Activated gamma-delta T cell treated with Interleukin-2 at 50 U/mL for 16 hours (primary cell): Measurements from ENCODE around the gene SCO2.

Source experiments
- DNase-seq: peaks from one replicate; pipeline ENCODE4 v3.0.0-alpha.2; 2020

Gene SCO2

DNA sequence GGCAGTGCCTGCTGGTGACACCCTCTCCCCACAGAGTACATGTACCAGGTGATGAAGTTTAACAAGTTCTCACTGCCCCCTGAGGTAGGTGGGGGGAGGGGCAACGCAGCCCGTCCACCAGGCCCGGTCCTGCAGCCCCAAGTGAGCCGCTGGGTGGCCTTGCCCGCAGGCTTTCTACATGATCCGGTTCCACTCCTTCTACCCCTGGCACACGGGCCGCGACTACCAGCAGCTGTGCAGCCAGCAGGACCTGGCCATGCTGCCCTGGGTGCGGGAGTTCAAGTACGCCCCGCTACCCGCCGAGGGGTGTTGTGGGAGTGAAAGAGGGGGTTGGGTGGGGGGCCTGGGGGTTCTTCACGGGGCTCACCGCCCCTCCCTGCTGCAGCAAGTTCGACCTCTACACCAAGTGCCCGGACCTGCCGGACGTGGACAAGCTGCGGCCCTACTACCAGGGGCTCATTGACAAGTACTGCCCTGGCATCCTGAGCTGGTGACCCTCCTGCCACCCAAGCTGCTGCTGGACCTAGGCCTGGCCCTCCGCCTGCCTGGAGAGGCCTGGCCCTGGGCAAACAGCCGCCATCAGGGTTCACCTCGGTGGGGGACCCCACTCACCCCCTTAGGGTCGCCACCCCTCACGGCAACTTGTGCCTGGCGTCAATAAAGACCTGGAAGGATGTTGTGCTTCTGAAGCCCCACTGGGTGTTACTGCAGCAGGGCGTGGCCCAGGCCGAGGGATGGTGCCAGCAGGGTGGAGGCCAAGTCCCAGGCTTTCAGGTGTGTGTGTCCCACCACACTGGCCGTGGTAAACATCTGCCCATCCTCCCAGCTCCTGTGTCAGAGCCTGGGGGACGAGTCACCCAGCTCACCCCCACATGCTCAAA is 35.8 kb downstream of the SCO2 start:
- DNase-seq, result no peak

DNA sequence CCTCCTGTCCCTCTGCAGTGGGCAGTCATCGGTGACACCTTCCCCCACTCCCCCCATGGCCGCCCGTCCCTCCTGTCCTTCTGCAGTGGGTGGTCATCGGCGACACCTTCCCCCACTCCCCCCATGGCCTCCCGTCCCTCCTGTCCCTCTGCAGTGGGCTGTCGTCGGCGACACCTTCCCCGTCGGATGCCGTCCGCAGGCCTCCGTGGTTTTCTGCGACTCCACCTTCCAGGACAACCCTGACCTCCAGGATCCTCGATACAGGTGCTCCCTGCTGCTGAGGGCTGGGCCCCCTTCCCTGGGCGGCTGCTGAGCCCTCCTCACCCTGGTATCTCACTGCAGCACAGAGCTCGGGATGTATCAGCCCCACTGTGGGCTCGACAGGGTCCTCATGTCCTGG is 36.5 kb downstream of the SCO2 start:
- DNase-seq, result no peak

DNA sequence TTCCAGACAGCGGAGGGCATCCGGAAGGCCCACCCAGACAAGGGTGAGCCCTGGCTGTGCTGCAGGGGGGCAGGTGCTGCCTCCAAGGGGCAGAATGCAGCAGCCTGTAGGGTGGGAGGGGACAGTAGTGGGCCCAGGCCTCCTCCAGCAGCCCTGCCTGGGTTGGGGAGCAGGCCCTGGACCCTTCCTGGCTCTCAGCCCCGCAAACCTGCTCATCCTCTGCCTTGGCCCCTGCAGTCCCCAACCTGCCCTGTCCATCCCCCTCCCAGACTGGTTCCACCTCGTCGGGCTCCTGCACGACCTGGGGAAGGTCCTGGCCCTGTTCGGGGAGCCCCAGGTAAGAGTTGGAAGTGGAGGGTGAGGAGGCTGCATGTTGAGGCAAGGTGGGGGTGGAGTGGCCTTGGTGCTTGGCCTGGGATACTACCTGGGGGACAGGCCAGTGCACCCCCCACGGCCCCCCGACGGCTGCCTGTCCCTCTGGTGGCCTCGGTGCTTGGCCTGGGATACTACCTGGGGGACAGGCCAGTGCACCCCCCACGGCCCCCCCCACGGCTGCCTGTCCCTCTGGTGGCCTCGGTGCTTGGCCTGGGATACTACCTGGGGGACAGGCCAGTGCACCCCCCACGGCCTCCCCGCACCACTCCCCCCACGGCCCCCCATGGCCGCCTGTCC is 37.3 kb downstream of the SCO2 start:
- DNase-seq, result no peak

DNA sequence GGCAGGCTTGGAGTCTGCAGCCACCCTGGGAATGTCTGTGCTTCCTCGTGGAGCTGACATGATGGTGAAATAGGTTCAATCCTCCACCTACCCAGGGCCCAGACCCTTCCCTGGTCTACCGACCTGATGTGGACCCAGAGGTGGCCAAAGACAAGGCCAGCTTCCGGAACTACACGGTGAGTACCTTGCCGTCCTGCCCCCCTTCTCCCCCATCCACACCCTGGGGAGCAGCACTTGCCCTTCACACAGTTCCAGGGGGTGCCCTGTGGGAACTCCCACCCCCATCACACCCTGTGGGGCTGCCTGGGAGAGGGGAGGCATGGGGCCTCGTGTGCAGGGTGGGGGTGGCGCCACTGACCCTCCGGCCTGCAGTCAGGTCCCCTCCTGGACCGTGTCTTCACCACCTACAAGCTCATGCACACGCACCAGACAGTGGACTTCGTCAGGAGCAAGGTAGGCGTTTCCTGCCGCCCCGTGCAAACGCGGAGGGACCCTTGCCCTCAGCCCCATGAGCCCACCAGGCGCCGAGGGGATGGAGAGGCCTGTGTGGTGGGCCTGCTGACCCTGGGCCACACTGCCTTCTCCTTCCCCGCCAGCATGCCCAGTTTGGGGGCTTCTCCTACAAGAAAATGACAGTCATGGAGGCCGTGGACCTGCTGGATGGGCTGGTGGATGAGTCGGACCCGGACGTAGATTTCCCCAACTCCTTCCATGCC is 38.0 kb downstream of the SCO2 start:
- DNase-seq, result no peak

DNA sequence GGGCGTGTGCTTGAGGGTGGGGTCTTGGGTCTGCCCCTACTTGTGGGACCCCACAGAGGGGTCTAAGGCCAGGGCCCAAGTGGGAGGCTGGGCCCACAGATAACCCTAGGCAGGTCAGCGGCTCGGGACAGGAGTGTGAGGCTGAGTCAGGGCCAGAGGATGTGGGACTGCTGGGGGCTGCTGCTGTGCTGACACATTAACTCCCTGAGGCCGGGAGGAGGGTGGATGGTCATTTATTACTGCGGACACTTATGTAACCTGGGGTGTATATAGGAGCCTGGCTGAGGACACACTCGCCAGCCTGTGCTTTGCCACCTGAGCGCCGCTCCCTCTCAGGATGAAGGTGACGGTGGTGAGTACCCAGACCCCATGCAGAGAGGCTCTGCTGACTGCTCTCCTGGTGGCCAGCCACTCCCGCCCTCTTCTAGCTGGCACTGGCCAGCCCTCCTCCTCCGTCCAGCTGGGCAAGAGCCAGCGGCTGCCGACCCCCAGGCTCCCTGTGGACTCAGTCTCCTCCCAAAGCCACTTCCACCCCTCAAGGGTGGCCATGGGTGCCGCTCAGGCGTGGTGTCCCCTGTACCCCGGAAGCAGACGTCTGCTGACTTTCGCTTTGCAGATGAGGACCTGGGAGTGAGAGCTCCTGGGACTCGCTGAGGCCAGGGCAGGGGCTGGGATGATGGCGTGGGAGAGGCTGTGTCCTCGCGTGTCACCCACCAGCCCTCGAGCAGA is 38.7 kb downstream of the SCO2 start, which contains the start of gene MIOX:
Gene MIOX, plus strand, starts transcription at position 299 of the 729 bp plus-strand sequence. Its CDS starts 39 bp downstream, at position 338.
- no peak for DNase-seq

DNA sequence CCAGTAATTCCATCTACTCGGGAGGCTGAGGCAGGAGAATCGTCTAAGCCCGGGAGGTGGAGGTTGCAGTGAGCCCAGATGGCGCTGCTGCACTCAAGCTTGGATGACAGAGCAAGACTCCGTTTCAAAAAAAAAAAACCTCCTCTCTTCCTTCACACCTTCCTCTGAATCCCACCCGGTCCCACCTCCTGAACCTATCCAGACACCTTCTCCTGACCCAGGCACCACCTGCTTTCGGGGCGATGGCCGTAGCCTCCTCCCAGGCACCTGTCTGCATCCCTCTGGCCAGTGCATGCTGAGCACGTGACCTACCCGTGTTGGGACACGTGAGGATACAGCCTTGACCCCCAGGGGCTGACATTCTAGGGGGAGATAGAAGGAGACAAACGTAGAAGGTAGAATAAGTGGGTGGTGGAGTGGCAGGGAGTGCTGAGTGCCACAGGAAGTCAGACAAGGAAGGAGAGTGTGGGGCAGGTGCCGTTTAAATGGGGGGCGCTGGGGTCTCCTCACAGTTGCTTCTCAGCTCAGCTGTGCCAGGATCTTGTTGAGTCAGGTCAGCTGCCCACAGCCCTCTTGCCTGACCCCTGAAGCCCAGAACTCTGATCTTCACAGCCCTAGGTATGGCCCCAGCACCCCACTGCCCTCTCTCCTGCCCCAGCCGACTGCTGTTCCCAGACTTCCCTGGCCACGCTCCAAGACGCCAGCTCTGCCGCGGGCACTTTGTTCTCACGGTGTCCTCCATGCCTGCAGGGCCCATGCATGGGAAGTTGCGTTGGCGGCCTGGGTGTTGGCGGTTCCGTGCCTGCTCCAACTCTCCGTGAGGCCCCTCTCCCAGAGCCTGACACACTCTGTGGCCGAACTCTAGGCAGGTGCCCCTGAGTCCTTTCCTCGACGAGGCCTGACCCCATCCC is 39.9 kb downstream of the SCO2 start:
- DNase-seq, result no peak

DNA sequence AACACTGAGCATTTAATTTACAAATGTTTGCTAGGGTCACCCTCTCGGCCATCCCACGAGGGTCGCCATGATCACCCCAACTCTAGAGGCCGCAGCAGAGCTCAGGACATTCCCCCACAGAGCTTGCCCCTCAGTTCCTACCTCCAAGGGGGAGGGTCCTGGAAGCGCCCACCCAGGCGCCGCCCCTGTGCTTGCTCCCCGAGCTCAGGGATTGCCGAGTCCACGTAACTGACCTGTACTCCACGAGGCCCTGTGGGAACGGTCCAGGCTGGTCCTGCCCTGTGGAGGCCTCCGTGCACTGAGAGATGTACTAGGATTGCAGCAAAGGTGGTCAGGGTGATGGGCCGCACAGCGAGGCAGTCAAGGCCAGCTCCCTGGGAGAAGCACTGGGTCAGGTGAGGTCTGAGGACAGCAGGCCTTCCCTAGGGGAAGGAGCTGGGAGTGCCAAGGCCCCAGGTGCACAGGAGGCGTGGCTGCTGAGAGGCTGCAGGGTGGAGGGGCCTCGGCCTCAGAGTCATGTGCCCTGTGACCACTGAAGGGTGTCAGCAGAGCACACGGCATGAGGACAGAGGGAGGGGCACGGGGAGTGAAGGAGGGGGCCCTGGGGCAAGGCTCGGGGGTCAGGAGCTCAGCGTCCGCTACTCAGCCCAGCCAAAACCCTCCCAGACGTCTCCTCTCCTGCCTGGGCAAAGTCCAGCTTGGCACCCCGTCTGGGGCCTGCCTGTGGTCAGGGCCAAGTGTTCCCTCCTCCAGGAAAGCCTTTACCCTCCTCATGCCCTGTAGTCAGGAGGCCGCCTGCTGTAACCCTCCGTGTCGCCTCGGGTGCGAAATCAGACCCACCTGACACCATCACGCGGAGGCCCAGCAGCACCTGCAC is 41.2 kb downstream of the SCO2 start:
- no peak for DNase-seq

DNA sequence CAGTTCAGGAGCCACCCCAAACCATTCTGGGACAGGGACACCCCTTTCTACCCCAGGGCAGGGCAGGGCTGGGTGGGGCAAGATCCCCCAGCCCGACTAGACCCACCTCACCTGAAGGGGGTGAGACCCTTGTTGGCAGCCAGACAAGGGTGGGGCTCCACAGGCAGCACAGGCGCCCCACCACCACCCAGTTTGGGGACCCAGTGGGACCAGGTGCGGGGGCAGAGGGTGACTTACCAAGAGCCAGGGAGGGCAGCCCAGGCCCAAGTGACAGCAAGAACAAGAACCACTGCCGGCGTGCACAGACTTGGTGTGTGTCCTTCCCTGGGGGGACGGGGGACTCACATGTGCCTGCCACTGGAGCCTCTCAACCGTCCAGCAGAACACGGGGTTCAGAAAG is 41.8 kb downstream of the SCO2 start:
- DNase-seq, result no peak

DNA sequence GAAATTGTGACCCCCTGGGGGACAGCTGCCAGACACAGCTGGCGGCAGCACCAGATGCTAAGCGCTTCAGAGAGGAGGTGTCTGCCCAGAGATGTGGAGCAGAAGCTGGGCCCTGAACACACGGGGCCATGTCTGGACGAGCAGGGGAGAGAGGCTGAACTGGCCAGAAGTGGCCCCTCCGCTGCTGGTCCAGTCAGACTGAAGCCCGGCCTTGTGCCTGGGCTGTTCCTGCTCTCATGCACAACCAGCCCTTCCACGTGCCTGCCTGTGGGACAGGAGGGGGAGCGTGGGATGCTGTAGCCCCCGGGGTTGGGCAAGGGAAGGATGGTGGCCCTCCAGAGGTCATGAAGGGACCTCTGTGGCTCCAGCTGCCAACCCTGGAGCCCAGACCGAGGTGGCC is 42.3 kb downstream of the SCO2 start:
- DNase-seq, result no peak

DNA sequence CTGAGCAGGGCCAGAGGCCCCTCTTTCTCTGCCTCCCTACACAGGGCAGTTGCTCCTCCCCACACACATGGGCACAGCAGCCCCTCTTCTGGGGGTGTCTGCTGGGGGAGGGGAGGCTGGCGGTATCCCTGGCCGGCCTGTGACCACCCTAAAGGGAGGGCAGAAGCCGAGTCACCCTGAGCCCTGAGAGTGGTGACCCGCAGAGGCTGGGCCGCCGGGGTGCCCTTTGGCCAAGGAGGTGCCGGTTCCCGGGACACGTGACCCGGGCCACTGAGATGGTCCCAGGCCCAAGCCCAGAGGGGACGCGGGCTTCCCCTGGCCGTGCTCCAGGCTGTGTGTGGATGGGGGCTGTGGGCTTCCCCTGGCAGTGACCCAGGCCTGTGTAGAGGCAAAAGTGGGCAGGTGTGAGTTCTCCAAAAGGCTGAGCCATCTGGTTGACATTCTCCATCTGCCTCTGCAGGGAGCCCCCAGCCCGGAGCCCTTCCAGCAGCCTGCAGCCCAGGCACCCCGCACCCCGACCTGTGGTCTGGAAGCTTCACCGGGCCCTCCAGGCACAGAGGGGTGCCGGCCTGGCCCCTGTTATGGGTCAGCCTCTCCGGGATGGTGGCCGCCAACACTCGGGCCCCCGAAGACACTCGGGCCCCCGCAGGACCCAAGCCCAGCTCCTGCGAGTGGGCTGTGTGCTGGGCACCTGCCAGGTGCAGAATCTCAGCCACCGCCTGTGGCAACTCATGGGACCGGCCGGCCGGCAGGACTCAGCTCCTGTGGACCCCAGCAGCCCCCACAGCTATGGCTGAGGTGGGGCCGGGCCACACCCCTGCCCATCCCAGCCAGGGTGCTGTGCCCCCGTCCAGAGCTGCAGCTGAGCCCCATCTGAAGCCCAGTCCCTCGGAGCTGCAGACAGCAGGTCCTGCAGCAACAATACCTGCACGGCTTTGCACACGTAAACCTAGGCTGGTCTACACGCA is 43.0 kb downstream of the SCO2 start:
- no peak for DNase-seq

DNA sequence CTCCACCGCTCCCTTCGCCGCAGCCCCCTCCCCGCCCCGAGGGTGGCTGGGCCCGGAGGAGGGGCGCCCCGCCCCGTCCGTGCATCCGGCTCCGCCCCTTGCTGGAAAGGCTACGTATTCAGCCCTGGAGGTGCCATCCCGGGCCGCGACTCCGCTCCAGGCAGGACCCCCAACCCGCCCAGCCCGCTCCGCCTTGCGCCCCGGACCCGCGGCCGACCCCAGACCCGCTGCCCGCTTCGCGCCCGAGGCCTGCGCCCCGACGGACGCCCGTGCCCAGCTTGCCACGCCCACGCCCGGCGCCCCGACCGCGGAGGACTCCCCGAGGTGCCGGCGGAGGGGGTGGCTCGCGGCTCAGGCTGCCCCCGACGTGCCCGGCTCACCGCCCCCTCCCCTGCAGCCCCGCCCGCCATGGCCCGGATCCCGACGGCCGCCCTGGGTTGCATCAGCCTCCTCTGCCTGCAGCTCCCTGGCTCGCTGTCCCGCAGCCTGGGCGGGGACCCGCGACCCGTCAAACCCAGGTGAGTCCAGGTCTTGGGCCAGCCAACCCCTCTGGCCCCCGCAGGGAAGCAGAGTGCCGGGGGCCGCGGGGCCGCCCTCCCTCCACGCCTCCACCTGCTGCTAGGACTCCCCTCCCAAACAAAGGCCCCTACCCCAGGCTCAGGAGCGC is 43.8 kb downstream of the SCO2 start, which contains the start of gene ADM2:
Gene ADM2, plus strand, starts transcription at position 104 of the 667 bp plus-strand sequence. Its CDS starts 305 bp downstream, at position 409.
- DNase-seq, result peak; percentile 67

DNA sequence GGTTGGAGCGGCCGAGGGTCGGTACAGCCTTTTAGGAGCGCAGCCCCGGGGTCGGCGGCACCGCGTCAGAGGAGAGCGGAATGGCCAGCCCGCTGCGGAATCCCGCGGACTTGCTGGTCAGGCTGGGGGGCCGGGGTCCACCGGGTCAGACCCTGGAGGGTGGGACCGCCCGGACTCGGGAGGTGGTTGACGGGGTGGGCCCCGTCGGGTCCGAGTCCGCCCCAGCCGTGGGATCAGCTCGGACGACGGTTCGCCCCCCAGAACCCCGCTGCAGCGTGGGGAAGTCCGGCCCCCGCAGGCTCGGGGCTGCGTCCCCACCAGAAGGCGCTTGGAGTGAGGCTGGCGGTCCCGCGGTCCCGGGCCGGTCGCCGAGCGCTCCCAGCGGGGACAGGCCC is 44.4 kb downstream of the SCO2 start:
- no peak for DNase-seq

DNA sequence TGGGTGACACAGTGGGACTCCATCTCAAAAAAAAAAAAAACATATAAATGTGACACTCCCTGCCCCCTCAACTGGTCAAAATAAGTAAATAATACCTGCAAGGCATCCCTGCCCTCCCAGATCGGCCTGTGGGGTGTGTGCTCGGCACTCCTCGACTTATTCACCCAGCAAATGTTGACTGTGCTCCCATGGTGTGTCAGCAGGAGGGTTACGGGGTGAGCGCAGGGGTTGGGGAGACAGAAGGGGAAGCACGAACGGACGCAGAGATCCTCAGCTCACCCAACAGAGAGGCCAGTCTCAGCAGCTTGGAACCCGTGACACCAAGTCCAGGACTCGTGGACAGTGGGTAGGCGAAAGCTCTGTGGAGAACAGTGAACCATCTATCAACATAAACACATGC is 45.7 kb downstream of the SCO2 start:
- no peak for DNase-seq

DNA sequence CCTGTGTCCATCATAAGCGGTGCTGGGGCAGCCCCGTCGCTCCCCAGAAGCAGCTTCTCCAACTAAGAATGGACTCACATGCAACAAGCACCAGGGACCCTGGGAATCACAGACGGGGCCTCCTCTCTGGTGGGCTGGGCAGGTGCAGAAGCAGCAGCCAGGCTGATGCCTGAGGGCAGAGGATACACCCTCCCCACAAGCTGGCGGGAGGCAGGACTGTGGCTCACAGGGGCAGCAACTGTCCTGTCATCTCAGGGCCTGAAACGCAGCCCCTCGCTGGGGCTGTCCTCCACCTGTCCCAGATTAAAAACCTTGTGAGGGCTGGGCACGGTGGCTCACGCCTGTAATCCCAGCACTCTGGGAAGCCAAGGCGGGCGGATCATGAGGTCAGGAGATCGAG is 47.5 kb downstream of the SCO2 start:
- no peak for DNase-seq

DNA sequence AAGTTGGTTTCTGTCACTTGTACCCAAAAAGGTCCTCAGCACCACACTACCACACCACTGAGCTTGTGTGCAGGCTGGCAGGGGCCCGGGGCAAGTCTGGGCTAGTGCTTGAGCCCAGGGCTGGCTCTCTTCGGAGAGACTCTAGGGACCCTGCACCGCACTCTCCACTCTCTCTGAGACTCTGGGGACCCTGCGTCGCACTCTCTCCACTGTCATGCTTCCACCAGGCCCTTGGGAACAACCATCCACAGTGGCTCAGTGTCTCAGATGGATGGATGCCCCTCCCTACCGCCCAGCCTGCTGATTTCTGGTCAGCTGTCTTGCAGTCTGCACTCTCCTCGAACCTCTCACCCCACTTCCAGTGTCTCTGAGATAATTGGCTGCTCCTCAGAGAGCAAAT is 48.5 kb downstream of the SCO2 start:
- no peak for DNase-seq

DNA sequence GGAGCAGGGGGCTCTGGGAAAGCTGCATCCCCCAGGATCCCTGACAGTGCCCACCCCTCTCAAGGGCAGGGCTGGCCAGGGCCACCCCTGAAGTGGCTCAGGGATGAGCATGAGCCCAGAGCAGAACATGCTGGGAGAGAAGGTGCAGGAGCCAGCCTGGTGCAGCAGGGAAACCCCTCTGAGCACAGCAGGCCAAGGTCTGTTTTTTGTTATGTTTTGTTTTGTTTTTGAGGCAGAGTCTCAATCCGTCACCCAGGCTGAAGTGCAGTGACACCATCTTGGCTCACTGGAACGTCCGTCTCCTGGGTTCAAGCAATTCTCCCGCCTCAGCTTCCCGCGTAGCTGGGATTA is 49.8 kb downstream of the SCO2 start:
- no peak for DNase-seq

DNA sequence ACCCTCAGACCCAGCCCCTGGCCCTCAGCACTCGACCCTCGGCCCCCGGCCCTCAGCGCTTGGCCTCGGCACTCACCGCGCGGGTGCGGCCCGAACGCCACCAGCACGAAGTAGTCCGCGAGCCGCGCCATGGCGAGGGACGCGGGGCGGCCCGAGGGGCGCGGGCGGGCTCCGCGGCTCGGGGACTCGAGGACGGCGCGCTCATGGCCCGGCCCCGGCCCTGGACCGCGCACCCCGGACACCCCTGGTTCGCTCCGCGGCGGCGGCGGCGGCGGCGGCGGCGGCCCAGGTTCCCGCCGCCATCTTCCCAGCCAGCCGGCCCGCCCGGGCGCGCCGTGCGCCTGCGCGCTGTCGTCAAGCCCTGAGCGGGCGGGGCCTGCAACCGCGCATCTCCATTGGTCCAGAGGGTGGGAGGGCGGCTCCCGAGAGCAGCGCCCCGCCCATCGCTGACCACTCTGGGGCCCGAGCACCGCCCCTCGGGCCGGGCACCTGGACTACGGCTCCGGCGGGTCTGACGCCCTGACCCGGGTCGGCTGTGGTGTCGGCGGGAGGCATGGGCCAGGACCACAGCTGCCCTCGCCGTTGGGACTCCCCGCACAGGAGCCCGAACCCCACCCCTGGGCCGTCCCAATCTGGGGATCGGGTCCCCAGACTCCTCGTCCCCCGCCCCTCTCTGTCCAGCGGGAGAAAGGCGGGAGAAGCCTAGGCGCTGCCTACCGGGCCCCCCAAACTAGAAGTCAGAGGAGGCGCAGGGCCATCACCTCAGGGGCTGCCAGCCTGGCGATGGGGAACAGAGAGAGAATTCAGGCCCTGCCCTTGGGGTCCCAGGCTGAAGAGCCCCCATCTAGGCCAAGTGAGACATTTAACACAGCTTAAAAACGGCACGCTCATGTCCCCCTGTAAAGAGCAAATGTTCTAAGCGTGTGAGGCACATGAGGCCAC is 50.4 kb downstream of the SCO2 start, which contains the start of gene SBF1:
Gene SBF1, minus strand, starts transcription at position 326 of the 942 bp plus-strand sequence. Its CDS starts 195 bp downstream, at position 131.
- DNase-seq, result peak; percentile 86
